ENCODE measurements around the gene CACNA2D2.

Gene CACNA2D2

GRCh38 chr3:50419595-50420370 is 83.7 kb downstream of the CACNA2D2 start:
- DNase-seq: no peak

GRCh38 chr3:50418850-50419249 is 84.6 kb downstream of the CACNA2D2 start:
- no peak for DNase-seq

GRCh38 chr3:50417637-50418033 is 85.8 kb downstream of the CACNA2D2 start:
- no peak for DNase-seq

- no peak for DNase-seq
Measured at GRCh38 chr3:50416736-50417636, 86.4 kb downstream of the CACNA2D2 start.

GRCh38 chr3:50415816-50416215 is 87.6 kb downstream of the CACNA2D2 start:
- no peak for DNase-seq

GRCh38 chr3:50415061-50415460 is 88.4 kb downstream of the CACNA2D2 start:
- DNase-seq: no peak

GRCh38 chr3:50414616-50415015 is 88.8 kb downstream of the CACNA2D2 start:
- DNase-seq: no peak

GRCh38 chr3:50412231-50412754 is 91.1 kb downstream of the CACNA2D2 start:
- DNase-seq: no peak

- DNase-seq: no peak
Measured at GRCh38 chr3:50411229-50411628, 92.2 kb downstream of the CACNA2D2 start.

GRCh38 chr3:50410608-50411139 is 92.8 kb downstream of the CACNA2D2 start:
- no peak for DNase-seq

- DNase-seq: no peak
Measured at GRCh38 chr3:50410185-50410584, 93.2 kb downstream of the CACNA2D2 start.

- DNase-seq: no peak
Measured at GRCh38 chr3:50408443-50408944, 94.9 kb downstream of the CACNA2D2 start.

GRCh38 chr3:50406487-50406886 is 96.9 kb downstream of the CACNA2D2 start:
- no peak for DNase-seq

- peak; percentile 9 to 16 for DNase-seq
Measured at GRCh38 chr3:50405249-50405648, 98.2 kb downstream of the CACNA2D2 start.

- DNase-seq: no peak
Measured at GRCh38 chr3:50401978-50402595, 101.3 kb downstream of the CACNA2D2 start.

GRCh38 chr3:50396502-50396901 is 106.9 kb downstream of the CACNA2D2 start:
- no peak for DNase-seq

GRCh38 chr3:50395070-50395860 is 108.2 kb downstream of the CACNA2D2 start:
- no peak for DNase-seq

GRCh38 chr3:50393061-50393460 is 110.4 kb downstream of the CACNA2D2 start:
- no peak for DNase-seq

- no peak for DNase-seq
Measured at GRCh38 chr3:50392101-50392715, 111.2 kb downstream of the CACNA2D2 start.

GRCh38 chr3:50390508-50391224 is 112.8 kb downstream of the CACNA2D2 start:
- no peak for DNase-seq

GRCh38 chr3:50389414-50389767 is 114.0 kb downstream of the CACNA2D2 start:
- DNase-seq: no peak
